Measurements from ENCODE around the gene IL17B. TPM values are rescaled to one million over a fixed set of nuclear protein-coding genes. Genes with fewer than 3 reads are reported as not detected.

The IL17B gene
- total and polyA plus RNA-seq, 9 of the 15 experiments (the other 6 are each of a cell fraction or from before 2014, with no cell fraction given) = 0.28 to 2.6 (median 0.53) TPM; not detected in 2

DNA sequence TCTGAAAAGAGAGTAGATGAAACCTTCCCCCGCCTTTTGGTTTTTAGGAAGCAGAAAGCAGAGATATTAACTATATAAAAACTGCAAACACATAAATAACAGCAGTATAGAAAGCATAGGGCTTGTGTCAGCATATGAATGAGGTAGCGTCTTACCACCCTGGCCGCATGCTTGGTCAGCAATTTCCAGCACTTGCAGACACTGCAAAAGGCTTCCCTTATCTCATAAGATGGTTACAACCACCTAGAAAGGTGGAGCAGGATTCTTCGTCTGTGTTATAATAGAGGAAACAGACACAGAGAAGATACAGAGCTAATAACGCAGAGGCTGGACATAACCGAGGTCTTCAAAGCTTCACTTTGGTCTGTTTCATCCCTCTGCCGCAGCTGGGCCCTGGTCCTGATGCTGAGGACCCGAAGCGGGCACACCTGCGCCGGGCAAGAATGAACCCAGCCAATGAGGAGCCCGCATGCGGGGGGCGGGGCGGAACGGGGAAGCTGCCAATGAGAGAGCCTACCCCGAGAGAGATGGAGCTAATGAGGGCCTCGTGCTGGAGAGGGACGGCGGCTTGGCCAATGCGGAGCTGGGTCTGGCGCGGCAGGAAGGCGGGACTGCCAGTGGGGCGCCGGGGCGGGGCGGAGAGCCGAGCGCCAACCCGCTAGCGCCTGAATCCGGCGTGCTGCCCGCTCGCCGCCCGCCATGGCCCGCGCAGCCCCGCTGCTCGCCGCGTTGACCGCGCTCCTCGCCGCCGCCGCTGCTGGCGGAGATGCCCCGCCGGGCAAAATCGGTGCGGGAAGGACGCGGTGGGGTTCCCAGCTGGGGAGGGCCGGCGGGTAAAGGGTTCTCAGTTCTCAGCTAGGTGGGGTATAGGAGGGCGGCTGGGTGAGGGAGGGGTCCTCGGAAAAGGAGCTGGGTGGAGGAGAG, 21.5 kb downstream of the IL17B start, which contains the start of gene PCYOX1L (continued):
- TF ChIP-seq ZNF717 (CRISPR knock-in tag; IDR thresholded peaks at IDR 0.05) (no peak), ZFPM2 (CRISPR knock-in tag; IDR thresholded peaks at IDR 0.05) (no peak), SAFB2 (IDR thresholded peaks at IDR 0.05; ENCODE audit: borderline replicate concordance, low read depth, low read length, severe bottlenecking) (no peak), MYBL2 (IDR thresholded peaks at IDR 0.05; ENCODE audit: low read depth) (no peak; the same call in 1 of the 2 replicates), MYBL2 (CRISPR knock-in tag; IDR thresholded peaks at IDR 0.05; ENCODE audit: borderline replicate concordance) (no peak), SIN3A (IDR thresholded peaks at IDR 0.05; ENCODE audit: borderline replicate concordance in 2 of 2, control insufficient read depth in 1 of 2, low read depth in 2 of 2, low read length in 2 of 2) (peak; percentile 40 to 52; a peak in 2 of 4 replicates), E2F5 (CRISPR knock-in tag; IDR thresholded peaks at IDR 0.05) (no peak), EGR1 (conservative IDR thresholded peaks at IDR 0.05) (no peak), ZNF79 (CRISPR knock-in tag; IDR thresholded peaks at IDR 0.05; ENCODE audit: low read depth) (no peak), ZNF707 (CRISPR knock-in tag; conservative IDR thresholded peaks at IDR 0.05) (no peak), PHF8 (IDR thresholded peaks at IDR 0.05; ENCODE audit: borderline replicate concordance, low read length) (peak; percentile 94; the same call in 1 of the 2 replicates), BRD4 (IDR thresholded peaks at IDR 0.05) (no peak), SAFB (IDR thresholded peaks at IDR 0.05; ENCODE audit: borderline replicate concordance, low read depth, low read length) (no peak), XRCC5 (IDR thresholded peaks at IDR 0.05; ENCODE audit: low read depth, low read length) (no peak), CBFA2T2 (conservative IDR thresholded peaks at IDR 0.05) (no peak), TBL1XR1 (IDR thresholded peaks at IDR 0.05; ENCODE audit: low read length in 2 of 2) (no peak; a peak in 1 of 4 replicates), KLF16 (IDR thresholded peaks at IDR 0.05) (no peak), EHMT2 (IDR thresholded peaks at IDR 0.05) (no peak), E2F4 (CRISPR knock-in tag; IDR thresholded peaks at IDR 0.05; ENCODE audit: low read depth) (no peak)
- TF ChIP-seq, protein P1, sequence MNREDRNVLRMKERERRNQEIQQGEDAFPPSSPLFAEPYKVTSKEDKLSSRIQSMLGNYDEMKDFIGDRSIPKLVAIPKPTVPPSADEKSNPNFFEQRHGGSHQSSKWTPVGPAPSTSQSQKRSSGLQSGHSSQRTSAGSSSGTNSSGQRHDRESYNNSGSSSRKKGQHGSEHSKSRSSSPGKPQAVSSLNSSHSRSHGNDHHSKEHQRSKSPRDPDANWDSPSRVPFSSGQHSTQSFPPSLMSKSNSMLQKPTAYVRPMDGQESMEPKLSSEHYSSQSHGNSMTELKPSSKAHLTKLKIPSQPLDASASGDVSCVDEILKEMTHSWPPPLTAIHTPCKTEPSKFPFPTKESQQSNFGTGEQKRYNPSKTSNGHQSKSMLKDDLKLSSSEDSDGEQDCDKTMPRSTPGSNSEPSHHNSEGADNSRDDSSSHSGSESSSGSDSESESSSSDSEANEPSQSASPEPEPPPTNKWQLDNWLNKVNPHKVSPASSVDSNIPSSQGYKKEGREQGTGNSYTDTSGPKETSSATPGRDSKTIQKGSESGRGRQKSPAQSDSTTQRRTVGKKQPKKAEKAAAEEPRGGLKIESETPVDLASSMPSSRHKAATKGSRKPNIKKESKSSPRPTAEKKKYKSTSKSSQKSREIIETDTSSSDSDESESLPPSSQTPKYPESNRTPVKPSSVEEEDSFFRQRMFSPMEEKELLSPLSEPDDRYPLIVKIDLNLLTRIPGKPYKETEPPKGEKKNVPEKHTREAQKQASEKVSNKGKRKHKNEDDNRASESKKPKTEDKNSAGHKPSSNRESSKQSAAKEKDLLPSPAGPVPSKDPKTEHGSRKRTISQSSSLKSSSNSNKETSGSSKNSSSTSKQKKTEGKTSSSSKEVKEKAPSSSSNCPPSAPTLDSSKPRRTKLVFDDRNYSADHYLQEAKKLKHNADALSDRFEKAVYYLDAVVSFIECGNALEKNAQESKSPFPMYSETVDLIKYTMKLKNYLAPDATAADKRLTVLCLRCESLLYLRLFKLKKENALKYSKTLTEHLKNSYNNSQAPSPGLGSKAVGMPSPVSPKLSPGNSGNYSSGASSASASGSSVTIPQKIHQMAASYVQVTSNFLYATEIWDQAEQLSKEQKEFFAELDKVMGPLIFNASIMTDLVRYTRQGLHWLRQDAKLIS (CRISPR knock-in tag; IDR thresholded peaks at IDR 0.05) = no peak
- TF ChIP-seq, protein P2, sequence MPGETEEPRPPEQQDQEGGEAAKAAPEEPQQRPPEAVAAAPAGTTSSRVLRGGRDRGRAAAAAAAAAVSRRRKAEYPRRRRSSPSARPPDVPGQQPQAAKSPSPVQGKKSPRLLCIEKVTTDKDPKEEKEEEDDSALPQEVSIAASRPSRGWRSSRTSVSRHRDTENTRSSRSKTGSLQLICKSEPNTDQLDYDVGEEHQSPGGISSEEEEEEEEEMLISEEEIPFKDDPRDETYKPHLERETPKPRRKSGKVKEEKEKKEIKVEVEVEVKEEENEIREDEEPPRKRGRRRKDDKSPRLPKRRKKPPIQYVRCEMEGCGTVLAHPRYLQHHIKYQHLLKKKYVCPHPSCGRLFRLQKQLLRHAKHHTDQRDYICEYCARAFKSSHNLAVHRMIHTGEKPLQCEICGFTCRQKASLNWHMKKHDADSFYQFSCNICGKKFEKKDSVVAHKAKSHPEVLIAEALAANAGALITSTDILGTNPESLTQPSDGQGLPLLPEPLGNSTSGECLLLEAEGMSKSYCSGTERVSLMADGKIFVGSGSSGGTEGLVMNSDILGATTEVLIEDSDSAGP (CRISPR knock-in tag; IDR thresholded peaks at IDR 0.05) = no peak

All from K562 (cell line).